Measurements from ENCODE around the gene LGALS3.

GRCh38 chr14:55192054-55192621 lies 63.1 kb downstream of the LGALS3 start:
- TF ChIP-seq POLR2A (IDR thresholded peaks at IDR 0.05) (no peak), CTCF (IDR thresholded peaks at IDR 0.05) (no peak)
